MM.1S (cell line): ENCODE results near the gene TAS2R38.

Source experiments
- DNase-seq: peaks from one replicate; pipeline ENCODE4 v3.0.0-alpha.2; 2015
- H2AFZ ChIP-seq: fragments of 300-600 bp; sonication (generic); 2 replicates; pipeline ENCODE4 v1.6.0; 2016; ENCODE audit warnings: antibody characterized with exemption, low read length
- H3F3A ChIP-seq: fragments of 300-600 bp; sonication (generic); 2 replicates; pipeline ENCODE4 v1.6.1; 2016; ENCODE audit warnings: mild to moderate bottlenecking, antibody characterized with exemption, low read length, moderate library complexity, mixed read lengths; ENCODE audit not compliant: insufficient read depth
- H3K27ac ChIP-seq: fragments of 300-600 bp; sonication (generic); 2 replicates; pipeline ENCODE4 v1.5.1; 2016; ENCODE audit warnings: mild to moderate bottlenecking, low read length
- H3K27me3 ChIP-seq: fragments of 300-600 bp; sonication (generic); replicated peaks from 2 replicates; pipeline ENCODE4 v1.6.0; 2016; ENCODE audit warnings: low read length; ENCODE audit not compliant: insufficient read depth
- H3K36me3 ChIP-seq: fragments of 300-600 bp; sonication (generic); replicated peaks from 2 replicates; pipeline ENCODE4 v1.6.1; 2016; ENCODE audit warnings: mild to moderate bottlenecking, low read length, mixed read lengths; ENCODE audit not compliant: insufficient read depth
- H3K4me1 ChIP-seq: fragments of 300-600 bp; sonication (generic); 2 replicates; pipeline ENCODE4 v1.6.1; 2016; ENCODE audit warnings: low read length, mixed read lengths
- H3K4me2 ChIP-seq: fragments of 300-600 bp; sonication (generic); 2 replicates; pipeline ENCODE4 v1.6.0; 2016; ENCODE audit warnings: low read depth, low read length
- H3K4me3 ChIP-seq: fragments of 300-600 bp; sonication (generic); 2 replicates; pipeline ENCODE4 v1.5.1; 2016; ENCODE audit warnings: low read length, mixed read lengths
- H3K79me2 ChIP-seq: fragments of 300-600 bp; sonication (generic); 2 replicates; pipeline ENCODE4 v1.6.1; 2016; ENCODE audit warnings: mixed run types, low read length, mixed read lengths
- H3K9ac ChIP-seq: fragments of 300-600 bp; sonication (generic); 2 replicates; pipeline ENCODE4 v1.6.1; 2016; ENCODE audit warnings: low read length, mixed read lengths
- H3K9me2 ChIP-seq: fragments of 300-600 bp; sonication (generic); replicated peaks from 2 replicates; pipeline ENCODE4 v1.6.1; 2016; ENCODE audit warnings: mild to moderate bottlenecking, low read length, mixed read lengths; ENCODE audit not compliant: insufficient read depth
- H3K9me3 ChIP-seq: fragments of 300-600 bp; sonication (generic); replicated peaks from 2 replicates; pipeline ENCODE4 v1.6.1; 2016; ENCODE audit warnings: mild to moderate bottlenecking, low read length, mixed read lengths; ENCODE audit not compliant: insufficient read depth
- H4K20me1 ChIP-seq: fragments of 300-600 bp; sonication (generic); 2 replicates; pipeline ENCODE4 v1.6.1; 2016; ENCODE audit warnings: mild to moderate bottlenecking, low read length, moderate library complexity, mixed read lengths; ENCODE audit not compliant: insufficient read depth
- CTCF ChIP-seq: fragments of 300-600 bp; sonication (generic); IDR thresholded peaks from 2 replicates; pipeline ENCODE4 v1.5.1; 2016; ENCODE audit warnings: antibody characterized with exemption, low read length, mixed read lengths
- EZH2 ChIP-seq: fragments of 300-600 bp; sonication (generic); optimal IDR thresholded peaks from 2 replicates; pipeline ENCODE3; 2017; ENCODE audit warnings: low read depth, mild to moderate bottlenecking, antibody characterized with exemption, low read length, mixed read lengths
- EZH2phosphoT487 ChIP-seq: fragments of 300-600 bp; sonication (generic); IDR thresholded peaks from 2 replicates; pipeline ENCODE4 v1.6.1; 2018; ENCODE audit warnings: antibody characterized with exemption, low read length

Gene TAS2R38

DNA sequence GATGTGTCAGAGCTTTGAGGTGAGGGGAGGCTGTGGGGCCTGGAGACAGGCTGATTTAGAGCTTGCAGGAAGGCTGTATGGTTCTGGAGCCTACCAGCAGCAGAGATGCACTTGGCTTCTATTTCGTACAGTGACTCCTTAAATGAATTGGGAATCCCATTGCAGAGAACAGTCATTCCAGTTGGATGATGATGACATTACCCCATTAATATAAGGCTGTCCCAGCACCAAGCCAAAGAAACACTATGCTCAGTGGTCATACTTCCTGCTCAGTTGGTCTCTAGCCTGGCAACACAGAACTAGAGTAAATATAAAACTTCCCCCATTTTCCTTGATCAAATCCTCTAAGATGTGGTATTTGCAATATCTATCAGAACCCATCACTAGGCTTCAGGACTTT is 21.1 kb downstream of the TAS2R38 start:
- H3K36me3 ChIP-seq: no peaks in the 10 kb centered on the region
- no peaks in the 10 kb centered on the region for H3K9me2 ChIP-seq
- no peak for DNase-seq
- no peak overlapping the region for H3K9ac ChIP-seq
- H3K4me3 ChIP-seq: no peak overlapping the region
- H3K79me2 ChIP-seq: no peaks in the 10 kb centered on the region
- H3F3A ChIP-seq: no peaks in the 10 kb centered on the region
- no peak overlapping the region for H3K4me2 ChIP-seq
- H3K27me3 ChIP-seq: no peaks in the 10 kb centered on the region
- no peaks in the 10 kb centered on the region for H4K20me1 ChIP-seq
- H2AFZ ChIP-seq: no peak overlapping the region
- H3K9me3 ChIP-seq: no peaks in the 10 kb centered on the region
- H3K27ac ChIP-seq: no peak overlapping the region
- TF ChIP-seq EZH2: no peak
- no peak for TF ChIP-seq CTCF
- no peak for TF ChIP-seq EZH2phosphoT487
- no peaks in the 10 kb centered on the region for H3K4me1 ChIP-seq

GRCh38 chr7:141950806-141951205 is 22.8 kb downstream of the TAS2R38 start:
- no peak overlapping the region for H3K4me3 ChIP-seq
- H3K4me2 ChIP-seq: no peak overlapping the region
- DNase-seq: no peak
- H3K27ac ChIP-seq: no peak overlapping the region
- H3K36me3 ChIP-seq: no peaks in the 10 kb centered on the region
- no peaks in the 10 kb centered on the region for H3K4me1 ChIP-seq
- H2AFZ ChIP-seq: no peak overlapping the region
- no peaks in the 10 kb centered on the region for H3K27me3 ChIP-seq
- no peaks in the 10 kb centered on the region for H3F3A ChIP-seq
- H3K79me2 ChIP-seq: no peaks in the 10 kb centered on the region
- TF ChIP-seq EZH2 (no peak), EZH2phosphoT487 (no peak), CTCF (no peak)
- H3K9me2 ChIP-seq: no peaks in the 10 kb centered on the region
- no peaks in the 10 kb centered on the region for H3K9me3 ChIP-seq
- H3K9ac ChIP-seq: no peak overlapping the region
- no peaks in the 10 kb centered on the region for H4K20me1 ChIP-seq

GRCh38 chr7:141949911-141950310 is 23.7 kb downstream of the TAS2R38 start:
- no peak for DNase-seq
- H3K79me2 ChIP-seq: no peaks in the 10 kb centered on the region
- no peak overlapping the region for H3K4me2 ChIP-seq
- no peaks in the 10 kb centered on the region for H3K36me3 ChIP-seq
- no peak overlapping the region for H3K27ac ChIP-seq
- no peaks in the 10 kb centered on the region for H3F3A ChIP-seq
- H3K9ac ChIP-seq: no peak overlapping the region
- H3K9me3 ChIP-seq: no peaks in the 10 kb centered on the region
- H3K4me3 ChIP-seq: no peak overlapping the region
- TF ChIP-seq EZH2phosphoT487 (no peak), EZH2 (no peak), CTCF (no peak)
- no peaks in the 10 kb centered on the region for H4K20me1 ChIP-seq
- no peak overlapping the region for H2AFZ ChIP-seq
- H3K4me1 ChIP-seq: no peaks in the 10 kb centered on the region
- no peaks in the 10 kb centered on the region for H3K9me2 ChIP-seq
- no peaks in the 10 kb centered on the region for H3K27me3 ChIP-seq
